ENCODE results near the gene RARS1. TPM values are rescaled to one million over a fixed set of nuclear protein-coding genes. Genes with fewer than 3 reads are reported as not detected.

RARS1 gene
- total RNA-seq (92.5 TPM), polyA plus RNA-seq (ENCODE audit: insufficient read depth in 1 of 8, insufficient read length in 8 of 8, low replicate concordance in 1 of 8) (10 to 100 TPM; 47.7 to 63.6 (median 56.8) TPM)
- long read RNA-seq, donor 1, transcript RARS-201 (15 exons, 2,146 nt), result major isoform, 5 of 5 reads
- long read RNA-seq, donor 1, partial matches to known transcripts, result 0 of 5 reads
- long read RNA-seq, donor 1, other reads (novel, unspliced or antisense), result 0 of 5 reads
- long read RNA-seq, donor 2, result 0 reads
- long read RNA-seq, donor 3, transcript RARS-201 (15 exons, 2,146 nt), result major isoform, 12 of 15 reads
- long read RNA-seq, donor 3, partial matches to known transcripts, result 0 of 15 reads
- long read RNA-seq, donor 3, other reads (novel, unspliced or antisense), result 0 of 15 reads
- long read RNA-seq, donor 4, partial matches to known transcripts, result 0 of 4 reads
- long read RNA-seq, donor 4, other reads (novel, unspliced or antisense), result 0 of 4 reads
- long read RNA-seq, donor 5, transcript RARS-201 (15 exons, 2,146 nt), result major isoform, 16 of 56 reads
- long read RNA-seq, donor 5, partial matches to known transcripts, result 39 of 56 reads
- long read RNA-seq, donor 5, other reads (novel, unspliced or antisense), result 0 of 56 reads
- long read RNA-seq, donor 6, transcript RARS-201 (15 exons, 2,146 nt), result major isoform, 15 of 44 reads
- long read RNA-seq, donor 6, partial matches to known transcripts, result 24 of 44 reads
- long read RNA-seq, donor 6, other reads (novel, unspliced or antisense), result 0 of 44 reads
- long read RNA-seq, donor 7, transcript RARS-201 (15 exons, 2,146 nt), result major isoform, 13 of 42 reads
- long read RNA-seq, donor 7, partial matches to known transcripts, result 27 of 42 reads
- long read RNA-seq, donor 7, other reads (novel, unspliced or antisense), result 0 of 42 reads
- long read RNA-seq, donor 8, transcript RARS-201 (15 exons, 2,146 nt), result major isoform, 8 of 13 reads
- long read RNA-seq, donor 8, partial matches to known transcripts, result 5 of 13 reads
- long read RNA-seq, donor 8, other reads (novel, unspliced or antisense), result 0 of 13 reads
- long read RNA-seq, donor 9, transcript RARS-201 (15 exons, 2,146 nt), result major isoform, 6 of 34 reads
- long read RNA-seq, donor 9, partial matches to known transcripts, result 27 of 34 reads
- long read RNA-seq, donor 9, other reads (novel, unspliced or antisense), result 0 of 34 reads
- long read RNA-seq, donor 10, transcript RARS-201 (15 exons, 2,146 nt), result major isoform, 14 of 36 reads
- long read RNA-seq, donor 10, partial matches to known transcripts, result 18 of 36 reads
- long read RNA-seq, donor 10, other reads (novel, unspliced or antisense), result 0 of 36 reads
- long read RNA-seq, donor 11, transcript RARS-201 (15 exons, 2,146 nt), result major isoform, 12 of 20 reads
- long read RNA-seq, donor 11, partial matches to known transcripts, result 8 of 20 reads
- long read RNA-seq, donor 11, other reads (novel, unspliced or antisense), result 0 of 20 reads

GRCh38 chr5:168486136-168486879, at the start of gene RARS1:
RARS1 (plus strand) TSS chr5:168486471; CDS start chr5:168486499, 28 bp downstream.
- Histone ChIP-seq H3K4me1 (ENCODE audit: control insufficient read depth, insufficient read depth, low read length) (peaks cover 2% of the 10 kb centered on the region), H3K36me3 (ENCODE audit: control insufficient read depth, insufficient read depth, low read length) (peaks cover 20% of the 10 kb centered on the region), H3K27me3 (ENCODE audit: control insufficient read depth, insufficient read depth, low read length) (no peaks in the 10 kb centered on the region), H3K27ac (ENCODE audit: low read length) (peak within 1 kb of the TSS; percentile 79), H3K4me3 (ENCODE audit: low read length) (peak within 1 kb of the TSS; percentile 99), H3K9me3 (replicated peaks; ENCODE audit: control insufficient read depth, low read depth, low read length) (no peaks in the 10 kb centered on the region)
- WGBS (ENCODE audit: insufficient coverage), result under 1% methylated on average over 37 of the region's 40 CpGs
- peak; percentile 97 for DNase-seq

DNA sequence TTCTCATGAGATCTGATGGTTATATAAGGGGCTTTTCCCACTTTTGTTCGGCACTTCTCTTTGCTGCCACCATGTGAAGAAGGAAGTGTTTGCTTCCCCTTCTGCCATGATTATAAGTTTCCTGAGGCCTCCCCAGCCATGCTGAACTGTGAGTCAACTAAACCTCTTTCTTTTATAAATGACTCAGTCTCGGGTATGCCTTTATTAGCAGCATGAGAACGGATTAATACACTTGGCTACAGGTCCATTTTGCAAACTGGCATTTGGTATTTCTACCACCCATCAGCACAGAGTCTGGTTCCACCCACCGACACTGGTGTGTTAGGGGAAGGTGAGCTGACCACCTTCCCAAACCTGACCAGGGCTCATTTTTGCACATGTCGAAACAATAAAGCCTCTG, 47.9 kb upstream of the RARS1 start:
- 27% methylated on average over 2 of the region's 5 CpGs for WGBS (ENCODE audit: insufficient coverage)
- Histone ChIP-seq H3K4me1 (ENCODE audit: control insufficient read depth, insufficient read depth, low read length) (no peaks in the 10 kb centered on the region), H3K27me3 (ENCODE audit: control insufficient read depth, insufficient read depth, low read length) (no peaks in the 10 kb centered on the region), H3K27ac (ENCODE audit: low read length) (no peak overlapping the region), H3K9me3 (replicated peaks; ENCODE audit: control insufficient read depth, low read depth, low read length) (no peaks in the 10 kb centered on the region), H3K4me3 (ENCODE audit: low read length) (no peak overlapping the region), H3K36me3 (ENCODE audit: control insufficient read depth, insufficient read depth, low read length) (no peaks in the 10 kb centered on the region)
- DNase-seq, result no peak

DNA sequence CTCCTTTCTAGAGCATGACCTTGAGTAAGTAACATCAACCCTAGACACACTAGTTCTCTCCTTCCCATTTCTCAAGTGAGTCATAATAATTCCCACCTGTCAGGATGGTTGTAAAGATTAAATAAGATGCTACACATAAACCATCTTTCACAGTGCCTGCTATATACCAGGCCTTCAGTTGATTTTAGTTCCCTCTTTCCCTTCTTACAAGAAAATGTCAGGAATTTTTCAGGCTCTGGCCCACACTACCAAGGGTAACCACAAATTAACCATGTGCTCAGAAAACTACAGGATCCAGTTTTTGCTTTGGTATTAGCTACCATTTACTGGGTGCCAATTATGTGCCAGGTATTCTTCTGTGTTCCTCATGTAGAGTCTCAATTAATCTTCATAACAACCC, 42.7 kb upstream of the RARS1 start:
- Histone ChIP-seq H3K9me3 (replicated peaks; ENCODE audit: control insufficient read depth, low read depth, low read length) (no peaks in the 10 kb centered on the region), H3K27ac (ENCODE audit: low read length) (no peak overlapping the region), H3K27me3 (ENCODE audit: control insufficient read depth, insufficient read depth, low read length) (no peaks in the 10 kb centered on the region), H3K36me3 (ENCODE audit: control insufficient read depth, insufficient read depth, low read length) (no peaks in the 10 kb centered on the region), H3K4me1 (ENCODE audit: control insufficient read depth, insufficient read depth, low read length) (no peaks in the 10 kb centered on the region), H3K4me3 (ENCODE audit: low read length) (no peak overlapping the region)
- DNase-seq, result no peak

- 100% methylated on average over 1 of the region's 4 CpGs for WGBS (ENCODE audit: insufficient coverage)
- H3K4me3 ChIP-seq (ENCODE audit: low read length), result no peak overlapping the region
- no peaks in the 10 kb centered on the region for H3K36me3 ChIP-seq (ENCODE audit: control insufficient read depth, insufficient read depth, low read length)
- H3K4me1 ChIP-seq (ENCODE audit: control insufficient read depth, insufficient read depth, low read length), result no peaks in the 10 kb centered on the region
- H3K27me3 ChIP-seq (ENCODE audit: control insufficient read depth, insufficient read depth, low read length), result no peaks in the 10 kb centered on the region
- H3K27ac ChIP-seq (ENCODE audit: low read length), result no peak overlapping the region
- no peak for DNase-seq
- H3K9me3 ChIP-seq (replicated peaks; ENCODE audit: control insufficient read depth, low read depth, low read length), result no peaks in the 10 kb centered on the region
Observed at GRCh38 chr5:168443950-168444700, 42.1 kb upstream of the RARS1 start.

DNA sequence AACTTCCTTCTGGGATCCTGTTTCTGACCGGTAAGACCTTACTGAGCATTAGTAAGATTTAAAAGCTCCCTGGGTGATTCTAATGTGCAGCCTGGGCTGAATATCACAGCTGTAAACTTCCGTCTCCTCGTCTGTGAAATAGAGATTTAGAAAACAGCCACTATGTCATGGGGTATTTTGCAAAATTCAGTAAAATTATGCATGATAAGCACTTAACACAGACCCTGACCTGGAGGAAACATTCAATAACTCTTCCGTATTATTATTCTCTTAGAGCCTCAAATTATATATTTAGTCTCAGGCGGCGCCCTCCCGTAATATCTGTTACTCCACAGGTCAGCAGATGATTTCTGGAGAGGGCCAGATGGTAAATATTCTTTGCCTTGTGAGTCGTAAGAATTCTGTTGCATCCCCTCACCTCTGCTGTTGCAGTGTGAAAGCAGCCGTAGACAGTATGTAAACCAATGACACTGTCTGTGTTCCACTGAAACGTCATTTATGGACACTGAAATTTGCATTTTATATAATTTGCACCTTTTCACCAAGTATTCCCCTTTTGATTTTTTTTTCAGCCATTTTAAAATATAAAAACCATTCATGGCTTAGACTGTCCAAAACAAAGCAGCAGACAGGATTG, 39.2 kb upstream of the RARS1 start:
- Histone ChIP-seq H3K4me1 (ENCODE audit: control insufficient read depth, insufficient read depth, low read length) (no peaks in the 10 kb centered on the region), H3K27me3 (ENCODE audit: control insufficient read depth, insufficient read depth, low read length) (no peaks in the 10 kb centered on the region), H3K9me3 (replicated peaks; ENCODE audit: control insufficient read depth, low read depth, low read length) (no peaks in the 10 kb centered on the region), H3K4me3 (ENCODE audit: low read length) (no peak overlapping the region), H3K27ac (ENCODE audit: low read length) (no peak overlapping the region), H3K36me3 (ENCODE audit: control insufficient read depth, insufficient read depth, low read length) (no peaks in the 10 kb centered on the region)
- WGBS (ENCODE audit: insufficient coverage), result 20% methylated on average over 2 of the region's 10 CpGs
- peak; percentile 11 for DNase-seq

DNA sequence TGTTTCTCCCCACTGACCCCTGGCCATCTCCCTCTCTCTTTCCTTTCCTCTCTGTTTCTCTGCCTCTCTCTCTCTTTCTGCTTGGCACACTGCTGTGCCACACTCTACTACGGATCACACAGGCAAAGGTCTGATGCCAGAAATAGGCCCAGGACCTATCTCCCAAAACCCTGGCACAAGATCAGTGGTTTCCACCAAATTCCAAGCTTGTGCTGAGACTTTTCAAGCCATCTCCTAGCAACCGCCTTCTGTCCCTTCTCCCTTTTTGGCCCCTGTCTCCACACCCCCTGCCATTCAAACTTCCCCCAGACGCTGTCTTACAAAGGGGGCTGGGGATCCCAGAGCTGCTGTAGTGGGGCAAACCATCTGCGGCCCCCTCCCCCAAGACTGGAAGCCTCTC, 38.5 kb upstream of the RARS1 start:
- no peak overlapping the region for H3K27ac ChIP-seq (ENCODE audit: low read length)
- 50% methylated on average over 4 of the region's 4 CpGs for WGBS (ENCODE audit: insufficient coverage)
- no peaks in the 10 kb centered on the region for H3K9me3 ChIP-seq (replicated peaks; ENCODE audit: control insufficient read depth, low read depth, low read length)
- no peaks in the 10 kb centered on the region for H3K27me3 ChIP-seq (ENCODE audit: control insufficient read depth, insufficient read depth, low read length)
- DNase-seq, result peak; percentile 12
- no peaks in the 10 kb centered on the region for H3K36me3 ChIP-seq (ENCODE audit: control insufficient read depth, insufficient read depth, low read length)
- H3K4me3 ChIP-seq (ENCODE audit: low read length), result no peak overlapping the region
- H3K4me1 ChIP-seq (ENCODE audit: control insufficient read depth, insufficient read depth, low read length), result no peaks in the 10 kb centered on the region

GRCh38 chr5:168449166-168449565, 37.1 kb upstream of the RARS1 start:
- Histone ChIP-seq H3K9me3 (replicated peaks; ENCODE audit: control insufficient read depth, low read depth, low read length) (no peaks in the 10 kb centered on the region), H3K27me3 (ENCODE audit: control insufficient read depth, insufficient read depth, low read length) (no peaks in the 10 kb centered on the region), H3K4me3 (ENCODE audit: low read length) (no peak overlapping the region), H3K27ac (ENCODE audit: low read length) (no peak overlapping the region), H3K36me3 (ENCODE audit: control insufficient read depth, insufficient read depth, low read length) (no peaks in the 10 kb centered on the region), H3K4me1 (ENCODE audit: control insufficient read depth, insufficient read depth, low read length) (no peaks in the 10 kb centered on the region)
- DNase-seq, result no peak
- 100% methylated on average over 2 of the region's 2 CpGs for WGBS (ENCODE audit: insufficient coverage)

GRCh38 chr5:168451565-168451964, 34.7 kb upstream of the RARS1 start:
- no peak for DNase-seq
- Histone ChIP-seq H3K4me1 (ENCODE audit: control insufficient read depth, insufficient read depth, low read length) (no peaks in the 10 kb centered on the region), H3K27ac (ENCODE audit: low read length) (no peak overlapping the region), H3K36me3 (ENCODE audit: control insufficient read depth, insufficient read depth, low read length) (no peaks in the 10 kb centered on the region), H3K9me3 (replicated peaks; ENCODE audit: control insufficient read depth, low read depth, low read length) (no peaks in the 10 kb centered on the region), H3K4me3 (ENCODE audit: low read length) (no peak overlapping the region), H3K27me3 (ENCODE audit: control insufficient read depth, insufficient read depth, low read length) (no peaks in the 10 kb centered on the region)
- WGBS (ENCODE audit: insufficient coverage), result 80% methylated on average over 1 of the region's 3 CpGs

All from muscle of leg (tissue), 16 donors.